H1 (cell line): ENCODE results near the gene NMRAL1. TPM values are rescaled to one million over a fixed set of nuclear protein-coding genes. Genes with fewer than 3 reads are reported as not detected.
A peak's percentile ranks its signal among the peaks of the same experiment; 100 is the strongest.

Experiments used
- BRCA1 ChIP-seq: IDR thresholded peaks from 2 replicates; pipeline ENCODE4 v1.6.1; 2012; ENCODE audit warnings: low read depth, low read length, improper control_type of control experiment
- CHD7 ChIP-seq: fragments of 300-600 bp; sonication (generic); IDR thresholded peaks from 2 replicates; pipeline ENCODE4 v1.7.1; 2012; ENCODE audit warnings: low read length, moderate library complexity, mild to moderate bottlenecking, inconsistent platforms; ENCODE audit not compliant: insufficient replicate concordance
- FOSL1 ChIP-seq: IDR thresholded peaks from 2 replicates; pipeline ENCODE4 v1.6.1; 2011; ENCODE audit warnings: mild to moderate bottlenecking, low read depth, low read length, moderate library complexity; ENCODE audit not compliant: insufficient read depth
- MAX ChIP-seq: IDR thresholded peaks from 2 replicates; pipeline ENCODE4 v1.6.1; 2012; ENCODE audit warnings: inconsistent platforms
- NANOG ChIP-seq: IDR thresholded peaks from 2 replicates; pipeline ENCODE4 v1.6.1; 2011; ENCODE audit warnings: low read length, low read depth, mild to moderate bottlenecking, inconsistent platforms; ENCODE audit not compliant: insufficient read depth, poor library complexity, severe bottlenecking
- RAD21 ChIP-seq, 2 experiments: IDR thresholded peaks in 1 of 2; conservative IDR thresholded peaks in 1 of 2; 2 replicates each; pipeline ENCODE4 v1.6.1; 2011; ENCODE audit warnings: low read depth in 2 of 2, low read length in 2 of 2, improper control_type of control experiment in 1 of 2, inconsistent platforms in 1 of 2, mild to moderate bottlenecking in 1 of 2, moderate library complexity in 1 of 2
- SIN3A ChIP-seq, 2 experiments: IDR thresholded peaks in 1 of 2; conservative IDR thresholded peaks in 1 of 2; 2 replicates each; pipeline ENCODE4 v1.6.1; 2011 to 2012; ENCODE audit warnings: low read length in 2 of 2, improper control_type of control experiment in 1 of 2, low read depth in 1 of 2, mild to moderate bottlenecking in 1 of 2
- SP1 ChIP-seq: IDR thresholded peaks from 2 replicates; pipeline ENCODE4 v1.6.1; 2011; ENCODE audit warnings: low read depth, low read length
- TAF1 ChIP-seq: IDR thresholded peaks from 2 replicates; pipeline ENCODE4 v1.6.1; 2011; ENCODE audit warnings: mild to moderate bottlenecking, low read depth, low read length
- TBP ChIP-seq: IDR thresholded peaks from 2 replicates; pipeline ENCODE4 v1.6.1; 2011; ENCODE audit warnings: low read depth, low read length, improper control_type of control experiment
- polyA plus RNA-seq, 7 experiments: library from polyadenylated mRNA; depleted of rRNA in 3 of 7; stranded (reverse) in 5 of 7; unstranded in 2 of 7; fragments of >200 nt in 5 of 7; fragments of 200-250 nt in 2 of 7; gene quantifications; 1 replicate in 5 of 7; 2 replicates in 1 of 7; 4 replicates in 1 of 7; pipeline versions ENCODE4 v1.2.1 to v1.2.3, GENCODE V29; 2011 to 2013; ENCODE audit warnings: missing spikeins in 2 of 7, mixed read lengths in 2 of 7
- total RNA-seq: library from RNA; stranded (reverse); fragmentation: NEBNext Ultra II Directional; extraction: Animal tissue kit (Norgen Biotek cat#: 25700); gene quantifications from 2 replicates; pipeline ENCODE4 v1.2.1, GENCODE V29; 2021

NMRAL1 gene
- total and polyA plus RNA-seq, 2 of the 8 experiments (the other 6 are each of a cell fraction or from before 2014, with no cell fraction given), result 66.8 to 143 TPM

GRCh38 chr16:4425378-4426020 lies 48.9 kb downstream of the NMRAL1 start, which contains the start of gene DNAJA3 (continued):
- TF ChIP-seq BRCA1, result peak; percentile 84
- TF ChIP-seq SIN3A (conservative IDR thresholded peaks at IDR 0.05 in 1 of 2, IDR thresholded peaks at IDR 0.05 in 1 of 2; ENCODE audit: low read depth in 1 of 2, low read length in 2 of 2), result peak in 1 of 2 experiments; percentile 89; a peak in 2 of 4 replicates
- peak; percentile 72 for TF ChIP-seq MAX
- TF ChIP-seq TAF1, result peak; percentile 95
- TF ChIP-seq CHD7, result no peak
- no peak for TF ChIP-seq RAD21 (IDR thresholded peaks at IDR 0.05 in 1 of 2, conservative IDR thresholded peaks at IDR 0.05 in 1 of 2; ENCODE audit: low read depth in 2 of 2, low read length in 2 of 2)
- TF ChIP-seq SP1, result no peak
- no peak for TF ChIP-seq NANOG
- no peak for TF ChIP-seq FOSL1
- peak; percentile 75 for TF ChIP-seq TBP
